GM11168 (cell line): Measurements from ENCODE around the gene SNAPC2.

Experiments used
- in situ Hi-C: fragments of 300-500 bp; cut with MboI; formaldehyde crosslinking; loops from one replicate; pipeline ENCODE4 v1.12.0; 2022; ENCODE audit warnings: low sequenced_read_pairs; ENCODE audit not compliant: unreplicated experiment

Gene SNAPC2

DNA sequence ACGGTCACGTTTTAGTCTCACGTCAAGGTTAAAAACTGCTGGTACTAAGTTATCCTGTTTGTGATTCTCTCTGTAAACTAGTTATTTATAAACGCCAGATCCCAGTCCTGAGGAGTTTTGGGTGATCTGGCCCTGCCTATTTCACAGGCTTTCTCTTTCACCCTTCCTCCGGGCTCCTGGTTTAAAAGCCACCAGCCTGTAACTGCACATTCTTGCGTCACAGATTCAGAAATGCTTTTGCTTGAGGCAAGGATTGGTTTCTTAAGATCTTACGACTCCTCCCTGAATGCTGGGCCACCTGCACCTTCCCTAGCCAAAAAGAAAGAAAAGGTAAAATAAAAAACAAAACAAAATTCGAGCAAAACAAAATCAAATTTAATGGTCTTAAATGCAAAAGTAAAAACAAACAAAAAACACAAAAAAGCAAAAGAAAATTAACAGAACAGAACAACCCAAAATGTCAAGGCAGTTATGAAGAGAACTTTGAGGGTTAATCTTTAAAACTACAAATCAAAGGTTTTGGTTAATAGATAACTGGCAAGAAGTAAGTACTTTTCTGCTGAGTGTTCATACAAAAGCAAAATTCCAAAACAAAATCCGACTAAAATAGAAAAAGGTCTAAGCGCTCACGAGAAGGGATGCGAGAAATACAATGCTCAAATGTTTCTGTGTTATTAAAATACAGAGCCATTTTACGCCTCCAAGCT is 41.9 kb downstream of the SNAPC2 start:
- in situ Hi-C loops, result no loop called here

DNA sequence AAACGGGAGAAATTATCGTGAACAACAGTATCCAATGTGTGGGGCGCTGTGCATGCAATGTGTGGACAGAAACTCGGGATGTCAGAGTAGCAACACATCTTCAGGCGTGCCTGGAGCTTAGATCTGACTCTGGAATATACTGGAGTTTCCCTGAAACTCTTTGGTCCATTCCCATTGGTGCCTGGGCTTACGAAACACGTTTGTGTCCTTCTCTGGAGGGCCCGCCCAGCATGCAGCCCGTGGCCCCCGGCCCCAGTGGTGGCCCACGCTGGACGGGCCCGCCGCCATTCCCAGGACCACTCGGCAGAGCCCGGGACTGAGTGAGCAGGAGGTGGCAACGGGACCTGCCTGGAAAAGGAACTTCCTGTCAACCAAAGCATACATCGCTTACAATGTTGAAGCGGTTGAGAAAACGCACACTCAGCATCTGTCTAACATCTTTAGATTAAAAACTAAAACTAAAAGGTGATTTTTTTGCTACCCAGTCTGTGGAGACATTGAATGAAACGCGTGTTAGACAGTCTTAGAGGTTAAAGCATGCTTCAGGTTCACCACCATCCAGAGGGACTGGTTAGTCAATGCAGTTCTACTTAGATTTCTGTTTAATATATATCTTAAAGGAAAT is 42.6 kb downstream of the SNAPC2 start:
- in situ Hi-C loops, result no loop called here

DNA sequence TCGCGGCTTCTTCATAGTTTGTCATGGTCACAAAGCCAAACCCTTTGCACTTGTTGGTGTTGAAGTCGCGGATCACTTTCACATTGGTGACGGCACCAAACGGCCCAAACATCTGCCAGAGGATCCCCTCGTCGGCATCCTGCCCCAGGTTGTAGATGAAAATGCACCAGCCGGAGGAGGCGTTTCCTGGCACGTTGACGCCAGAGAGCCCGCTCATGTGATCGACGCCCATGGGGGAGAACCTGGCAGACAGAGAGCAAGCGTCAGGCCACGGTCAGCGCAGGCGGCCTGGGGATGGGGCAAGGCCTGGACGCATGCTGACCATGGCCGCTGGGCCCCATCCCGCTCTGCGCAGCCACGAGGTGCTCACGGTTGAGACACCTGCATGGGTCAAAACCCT is 43.4 kb downstream of the SNAPC2 start:
- in situ Hi-C loops, result no loop called here

DNA sequence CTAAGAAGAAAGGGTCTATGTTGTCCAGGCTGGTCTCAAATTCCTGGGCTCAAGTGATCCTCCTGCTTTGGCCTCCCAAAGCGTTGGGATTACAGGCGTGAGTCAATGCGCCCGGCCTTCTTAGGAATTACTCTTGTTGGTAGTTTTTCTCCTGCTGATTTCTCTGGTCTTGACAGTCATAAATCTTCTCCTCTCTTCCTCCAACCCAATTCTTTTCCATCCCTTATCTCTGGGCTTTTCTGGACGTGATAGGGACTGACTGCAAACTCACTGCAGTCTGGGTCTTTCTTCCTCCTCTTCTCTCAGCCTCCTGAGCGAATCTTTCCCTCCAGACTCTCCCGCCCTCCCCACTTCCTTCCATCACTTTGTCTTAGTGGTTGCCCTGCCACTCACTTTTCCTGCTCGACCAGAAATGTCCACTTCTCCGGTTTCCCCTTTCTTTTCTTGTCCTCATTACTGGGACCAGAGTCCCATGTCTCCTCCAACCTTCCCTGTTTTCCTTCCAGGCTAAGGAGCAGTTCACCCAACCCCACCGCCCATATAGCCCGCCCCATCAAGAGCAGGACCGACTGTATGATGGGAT is 45.2 kb downstream of the SNAPC2 start:
- in situ Hi-C loops, result no loop called here

DNA sequence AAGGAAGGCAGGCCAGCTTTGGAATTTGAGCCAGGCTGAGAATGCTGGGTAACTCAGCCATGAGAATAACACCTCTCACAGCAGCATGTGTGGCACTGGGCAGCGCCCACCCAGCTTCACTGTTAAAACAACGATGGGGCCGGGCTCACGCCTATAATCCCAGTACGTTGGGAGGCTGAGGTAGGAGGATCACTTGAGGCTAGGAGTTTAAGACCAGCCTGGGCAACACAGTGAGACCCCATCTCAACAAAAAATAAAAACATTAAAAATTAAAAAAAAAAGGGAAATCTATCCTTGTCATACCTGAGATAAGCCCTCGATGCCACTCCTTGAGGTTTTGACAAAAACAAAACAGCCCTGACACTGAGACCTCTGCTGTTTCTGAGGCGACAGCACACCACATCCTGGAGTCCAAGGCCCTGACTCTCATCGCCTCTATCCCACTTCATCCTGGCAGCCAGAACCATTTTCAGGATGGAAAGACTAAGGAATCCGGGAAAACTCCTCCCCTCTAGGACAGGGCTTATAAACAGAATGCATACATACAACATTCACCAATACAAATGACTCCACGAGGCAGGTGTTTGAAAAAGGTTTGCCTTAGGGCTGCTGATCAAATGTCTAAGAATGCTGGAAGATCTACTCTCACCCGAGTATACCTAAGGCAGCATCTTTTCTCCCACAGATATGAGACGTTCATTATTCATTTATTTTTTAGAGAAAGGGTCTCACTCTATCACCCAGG is 46.0 kb downstream of the SNAPC2 start:
- in situ Hi-C loops, result no loop called here

DNA sequence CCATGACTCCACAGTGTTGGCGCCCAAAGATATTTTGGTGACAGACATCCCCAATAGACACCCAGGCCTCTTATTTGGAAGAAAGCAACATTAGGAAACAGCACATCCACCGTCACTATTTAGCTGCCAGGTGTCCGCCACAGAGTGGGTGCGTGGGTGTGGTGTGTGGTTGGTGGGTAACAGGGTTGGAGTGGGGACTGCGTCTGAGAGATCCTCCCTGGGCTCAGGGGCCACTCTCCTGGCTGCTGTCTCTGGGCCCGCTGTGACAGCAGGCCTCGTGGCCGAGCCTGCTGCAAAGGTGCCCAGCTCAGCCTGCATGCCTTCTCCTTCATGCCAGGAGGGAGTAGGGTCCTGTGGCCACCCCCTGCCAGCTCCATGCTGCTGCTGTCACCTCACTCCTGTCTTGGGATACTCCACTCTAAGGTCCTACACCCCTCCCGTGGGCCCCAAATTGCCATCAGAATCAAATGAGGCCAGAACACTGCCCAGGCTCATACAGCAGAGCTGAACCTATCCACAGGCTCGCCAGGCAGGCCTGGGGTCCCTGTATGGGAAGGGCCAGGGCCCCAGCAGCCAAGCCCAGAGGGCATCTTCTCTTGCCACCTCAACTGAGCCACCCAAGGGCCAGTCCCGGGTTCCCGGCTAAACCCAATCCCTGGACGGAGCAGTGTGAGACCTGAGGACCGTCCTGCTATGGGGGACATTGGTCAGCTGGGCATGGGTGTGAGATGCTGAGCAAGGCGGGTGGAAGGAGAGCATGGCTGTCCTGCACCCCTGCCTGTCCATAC is 48.1 kb downstream of the SNAPC2 start:
- in situ Hi-C loops, result no loop called here

DNA sequence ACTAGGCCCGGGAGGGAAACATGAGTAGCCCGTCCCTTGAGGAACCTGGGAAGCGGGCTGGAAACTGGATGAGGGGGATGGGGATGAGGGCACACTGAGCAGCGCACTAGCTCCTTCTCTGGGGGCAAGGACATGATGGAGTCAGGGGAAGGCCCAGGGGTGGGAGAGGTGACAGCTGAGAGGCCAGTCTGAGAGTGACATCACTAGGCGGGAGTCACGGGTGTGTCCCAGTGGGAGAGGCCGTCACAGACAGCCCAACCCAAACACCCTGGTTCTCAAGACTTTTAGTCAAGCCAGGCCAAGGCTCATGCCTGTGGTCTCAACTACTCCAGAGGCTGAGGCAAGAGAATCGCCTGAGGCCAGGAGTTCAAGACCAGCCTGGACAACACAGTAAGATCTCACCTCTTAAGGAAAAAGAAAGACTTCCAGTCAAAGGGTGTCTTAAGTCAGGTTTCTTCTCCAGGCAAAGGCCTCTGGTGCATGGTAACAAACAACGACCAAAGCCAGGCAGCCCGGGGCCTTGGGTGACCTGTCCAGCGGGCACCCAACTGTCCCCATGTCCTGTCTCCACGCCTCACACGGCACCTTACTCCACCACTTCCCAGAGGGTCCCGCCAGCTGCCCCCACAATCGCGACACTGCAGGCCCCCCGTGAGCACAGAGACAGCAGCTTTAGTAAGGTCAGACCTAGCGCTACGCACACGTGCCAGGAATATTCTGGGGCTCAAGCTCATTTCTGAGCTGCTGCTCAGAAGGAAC is 48.8 kb downstream of the SNAPC2 start:
- in situ Hi-C loops, result no loop called here

DNA sequence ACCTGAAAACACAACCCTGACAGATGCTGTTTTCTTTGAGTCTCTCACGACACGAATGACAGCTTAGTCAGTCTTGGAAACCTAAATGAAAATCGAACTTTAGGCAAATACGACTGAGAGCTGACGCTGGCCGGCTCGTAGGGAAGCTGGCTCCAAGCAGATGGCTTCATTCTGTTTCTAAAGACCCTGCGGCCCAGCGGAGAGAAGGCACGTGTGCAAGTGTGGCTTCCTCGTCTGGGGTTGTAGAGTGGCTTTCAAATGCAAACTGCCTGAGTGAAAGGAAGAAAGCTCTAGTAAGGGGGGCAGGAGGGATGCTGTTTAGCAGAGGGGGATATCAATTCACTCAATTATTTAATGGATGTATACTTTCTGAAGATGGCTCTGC is 49.4 kb downstream of the SNAPC2 start:
- in situ Hi-C loops, result no loop called here

DNA sequence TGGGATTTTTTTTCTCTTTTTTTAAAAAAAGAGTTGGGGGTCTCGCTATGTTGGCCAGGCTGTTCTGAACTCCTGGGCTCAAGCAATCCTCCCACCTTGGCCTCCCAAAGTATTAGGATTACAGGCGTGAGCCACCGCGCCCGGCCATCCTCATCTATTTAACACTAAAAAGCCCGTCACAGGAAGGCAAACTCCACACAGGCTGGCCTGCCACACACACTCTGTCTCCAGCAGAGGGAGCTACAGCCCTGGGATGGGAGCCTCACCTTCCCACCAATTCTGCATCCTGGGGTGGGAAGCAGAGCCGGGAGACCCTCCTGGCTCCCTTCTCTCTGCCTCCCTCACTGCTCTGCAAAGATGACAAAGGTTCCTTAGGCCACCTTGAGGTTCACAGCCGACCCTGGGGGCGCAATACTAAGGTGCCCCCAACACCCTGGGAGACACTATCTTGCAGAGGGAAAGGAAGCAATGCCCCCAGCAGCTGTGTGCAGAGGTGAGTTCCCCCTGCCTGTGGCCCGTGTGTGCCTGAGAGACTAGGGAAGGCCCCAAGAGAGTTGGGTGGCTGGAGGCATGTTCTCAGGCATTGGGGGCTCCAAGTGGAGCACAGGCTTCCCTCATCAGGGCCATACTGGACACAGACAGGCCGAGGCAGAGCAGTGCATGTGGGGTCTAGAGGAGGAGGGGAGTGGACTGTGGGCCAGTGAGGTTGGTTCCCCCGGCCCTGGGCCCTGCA is 50.7 kb downstream of the SNAPC2 start:
- in situ Hi-C loops, result no loop called here

DNA sequence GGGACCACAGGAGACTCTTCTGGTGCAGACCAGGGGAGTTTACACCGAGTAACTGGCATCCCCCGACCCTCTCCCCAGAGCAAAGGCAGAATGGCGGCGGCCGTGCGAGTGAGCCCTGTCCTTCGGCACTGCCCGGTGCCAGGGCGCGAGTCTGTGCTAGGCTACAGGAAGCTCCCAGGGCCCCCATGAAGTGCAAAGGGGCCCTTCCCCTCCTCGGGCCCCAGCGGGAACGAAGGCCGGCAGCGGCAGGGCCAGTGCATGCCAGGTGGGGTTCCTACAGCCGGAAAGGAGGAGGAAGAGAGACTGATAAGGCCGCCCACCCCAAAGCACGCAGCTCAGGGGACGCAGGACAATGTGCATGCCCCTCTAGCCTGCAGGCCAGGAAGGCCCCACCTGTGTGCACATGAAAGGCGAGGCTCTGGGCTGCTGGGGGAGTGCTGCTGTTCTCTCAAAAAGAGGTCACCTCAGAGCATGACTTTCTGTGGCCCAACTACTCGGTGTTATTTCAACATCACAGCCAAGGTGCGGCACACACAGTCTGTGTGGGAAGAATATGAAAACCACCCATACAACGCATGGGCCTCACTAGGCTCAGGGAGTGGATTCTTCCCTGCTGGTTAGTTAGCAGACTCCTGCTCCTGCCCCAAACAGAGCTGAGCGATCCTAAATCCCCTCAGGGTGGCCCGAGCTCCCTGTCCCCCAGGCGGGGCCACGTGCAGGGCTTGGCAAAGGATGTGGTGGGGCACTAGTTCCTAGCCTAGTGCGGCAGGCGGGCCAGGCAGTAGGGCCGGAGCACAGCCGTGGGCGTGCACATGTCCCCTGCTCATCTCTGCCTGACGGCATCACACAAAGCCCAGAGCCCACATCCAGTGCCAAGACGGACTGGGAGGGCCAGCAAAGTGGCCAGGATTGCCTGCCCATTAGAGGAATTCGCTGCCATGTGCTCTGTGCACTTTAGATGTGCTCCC is 51.7 kb downstream of the SNAPC2 start:
- in situ Hi-C loops, result no loop called here
